ENCODE data around the gene SPN.

DNA sequence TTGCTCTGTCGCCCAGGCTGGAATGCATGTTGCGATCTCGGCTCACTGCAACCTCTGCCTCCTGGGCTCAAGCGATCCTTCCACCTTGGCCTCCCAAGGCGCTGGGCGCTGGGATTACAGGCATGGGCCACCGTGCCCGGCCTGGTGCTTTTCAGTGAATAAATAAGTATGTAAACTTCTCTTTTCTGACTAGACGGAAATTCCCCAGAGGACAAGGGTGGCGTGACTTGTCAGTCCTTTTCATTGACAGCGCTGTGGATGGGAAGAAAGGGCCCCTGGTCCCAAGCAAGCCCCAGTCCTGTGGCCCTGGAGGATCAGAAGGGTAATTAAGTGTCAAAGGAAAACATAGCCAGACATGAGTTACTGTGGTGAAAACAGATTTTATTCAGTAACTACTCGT is 9.6 kb upstream of the SPN start:
- TF ChIP-seq EP300 (IDR thresholded peaks at IDR 0.05): no peak
- TF ChIP-seq, protein P1, sequence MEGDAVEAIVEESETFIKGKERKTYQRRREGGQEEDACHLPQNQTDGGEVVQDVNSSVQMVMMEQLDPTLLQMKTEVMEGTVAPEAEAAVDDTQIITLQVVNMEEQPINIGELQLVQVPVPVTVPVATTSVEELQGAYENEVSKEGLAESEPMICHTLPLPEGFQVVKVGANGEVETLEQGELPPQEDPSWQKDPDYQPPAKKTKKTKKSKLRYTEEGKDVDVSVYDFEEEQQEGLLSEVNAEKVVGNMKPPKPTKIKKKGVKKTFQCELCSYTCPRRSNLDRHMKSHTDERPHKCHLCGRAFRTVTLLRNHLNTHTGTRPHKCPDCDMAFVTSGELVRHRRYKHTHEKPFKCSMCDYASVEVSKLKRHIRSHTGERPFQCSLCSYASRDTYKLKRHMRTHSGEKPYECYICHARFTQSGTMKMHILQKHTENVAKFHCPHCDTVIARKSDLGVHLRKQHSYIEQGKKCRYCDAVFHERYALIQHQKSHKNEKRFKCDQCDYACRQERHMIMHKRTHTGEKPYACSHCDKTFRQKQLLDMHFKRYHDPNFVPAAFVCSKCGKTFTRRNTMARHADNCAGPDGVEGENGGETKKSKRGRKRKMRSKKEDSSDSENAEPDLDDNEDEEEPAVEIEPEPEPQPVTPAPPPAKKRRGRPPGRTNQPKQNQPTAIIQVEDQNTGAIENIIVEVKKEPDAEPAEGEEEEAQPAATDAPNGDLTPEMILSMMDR (IDR thresholded peaks at IDR 0.05): no peak
- TF ChIP-seq POLR2A (IDR thresholded peaks at IDR 0.05): no peak

All from sigmoid colon (tissue), 4 donors.